H1 (cell line): ENCODE measurements around the gene ZNF143. TPM values are rescaled to one million over a fixed set of nuclear protein-coding genes. Genes with fewer than 3 reads are reported as not detected.

Source experiments
- CTCF ChIA-PET: fragments of 300-600 bp; sonication (Branson Sonifier 250); formaldehyde crosslinking; loops from one replicate; lab custom pipeline; 2021; ENCODE audit not compliant: partially characterized antibody; lab: Charles Lee
- POLR2A ChIA-PET: fragments of 300-600 bp; sonication (Branson Sonifier 250); formaldehyde crosslinking; loops from one replicate; lab custom pipeline; 2021; ENCODE audit warnings: inconsistent platforms; ENCODE audit not compliant: partially characterized antibody; lab: Charles Lee
- DNase-seq, 2 experiments: peaks; one replicate each; pipeline versions ENCODE4 v3.0.0 to v3.0.0-alpha.2; 2010 to 2022; ENCODE audit warnings: low spot score in 2 of 2, low read depth in 1 of 2, mixed read lengths in 1 of 2
- FAIRE-seq: peaks from 2 replicates; lab custom pipeline; 2011; peaks lifted over from hg19 to GRCh38; lab: Jason Lieb, UNC
- H2AFZ ChIP-seq: 2 replicates; pipeline ENCODE4 v1.8.1; 2012; ENCODE audit warnings: low read length, inconsistent platforms
- H2AK5ac ChIP-seq: 2 replicates; pipeline ENCODE4 v1.6.1; 2013; ENCODE audit warnings: low read depth, low read length
- H2BK120ac ChIP-seq: replicated peaks from 2 replicates; pipeline ENCODE3; 2013; ENCODE audit warnings: low read depth, low read length, inconsistent platforms
- H2BK12ac ChIP-seq: 2 replicates; pipeline ENCODE4 v1.6.1; 2013; ENCODE audit warnings: low read depth, low read length
- H2BK15ac ChIP-seq: 2 replicates; pipeline ENCODE4 v1.6.1; 2013; ENCODE audit warnings: low read length
- H2BK20ac ChIP-seq: 2 replicates; pipeline ENCODE4 v1.6.1; 2013; ENCODE audit warnings: low read length
- H2BK5ac ChIP-seq: 2 replicates; pipeline ENCODE4 v1.6.1; 2013; ENCODE audit warnings: low read depth, low read length
- H3K14ac ChIP-seq: 2 replicates; pipeline ENCODE4 v1.6.1; 2013; ENCODE audit warnings: inconsistent platforms; ENCODE audit not compliant: insufficient read length
- H3K18ac ChIP-seq: 2 replicates; pipeline ENCODE4 v1.6.1; 2013; ENCODE audit warnings: low read length; ENCODE audit errors: extremely low read depth
- H3K23ac ChIP-seq: 2 replicates; pipeline ENCODE4 v1.6.1; 2013; ENCODE audit warnings: inconsistent platforms; ENCODE audit not compliant: insufficient read length
- H3K23me2 ChIP-seq: 2 replicates; pipeline ENCODE4 v1.6.1; 2013; ENCODE audit warnings: low read depth, low read length
- H3K27ac ChIP-seq: 2 replicates; pipeline ENCODE4 v1.6.1; 2011; ENCODE audit warnings: low read depth, low read length, inconsistent platforms
- H3K27me3 ChIP-seq, 4 experiments: replicated peaks in 1 of 4; 1 replicate in 1 of 4; 2 replicates in 3 of 4; pipeline versions ENCODE4 v1.6.1 to v1.8.1; 2011 to 2013; ENCODE audit warnings: low read length in 3 of 4, mild to moderate bottlenecking in 3 of 4, inconsistent platforms in 2 of 4, mixed read lengths in 2 of 4, moderate library complexity in 1 of 4; ENCODE audit not compliant: control insufficient read depth in 3 of 4, insufficient read depth in 3 of 4; ENCODE audit errors: extremely low read depth in 1 of 4
- H3K36me3 ChIP-seq, 4 experiments: 2 replicates each; pipeline versions ENCODE4 v1.6.1 to v1.8.1; 2011 to 2013; ENCODE audit warnings: mild to moderate bottlenecking in 4 of 4, low read length in 3 of 4, moderate library complexity in 2 of 4, control low read depth in 1 of 4, inconsistent platforms in 1 of 4; ENCODE audit not compliant: insufficient read depth in 4 of 4, control insufficient read depth in 2 of 4
- H3K4ac ChIP-seq: replicated peaks from 2 replicates; pipeline ENCODE3; 2013; ENCODE audit warnings: low read length, low read depth, mixed read lengths, inconsistent platforms; ENCODE audit not compliant: insufficient read length
- H3K4me1 ChIP-seq, 4 experiments: replicated peaks in 1 of 4; 1 replicate in 1 of 4; 2 replicates in 3 of 4; pipeline versions ENCODE4 v1.6.1 to v1.8.1; 2011 to 2013; ENCODE audit warnings: low read length in 3 of 4, inconsistent platforms in 2 of 4, mixed read lengths in 1 of 4; ENCODE audit not compliant: insufficient read depth in 4 of 4, control insufficient read depth in 3 of 4
- H3K4me2 ChIP-seq, 2 experiments: 2 replicates each; pipeline versions ENCODE4 v1.6.1 to v1.8.1; 2011 to 2013; ENCODE audit warnings: low read depth in 2 of 2, low read length in 2 of 2, control low read depth in 1 of 2, inconsistent platforms in 1 of 2, mild to moderate bottlenecking in 1 of 2; ENCODE audit not compliant: insufficient read depth in 1 of 2
- H3K4me3 ChIP-seq, 4 experiments: fragments of 200-600, 300-600 bp in 1 of 4; sonication (generic), shearing (Covaris generic), sonication (Bioruptor Twin) in 1 of 4; 2 replicates each; pipeline versions ENCODE4 v1.5.1 to v1.8.1; 2011 to 2016; ENCODE audit warnings: low read length in 4 of 4, low read depth in 3 of 4, control low read depth in 2 of 4, inconsistent platforms in 2 of 4, mild to moderate bottlenecking in 2 of 4, mixed read lengths in 1 of 4, moderate library complexity in 1 of 4; ENCODE audit not compliant: insufficient read depth in 2 of 4; ENCODE audit errors: extremely low read depth in 1 of 4
- H3K56ac ChIP-seq: replicated peaks from 2 replicates; pipeline ENCODE3; 2013; ENCODE audit warnings: low read depth, mild to moderate bottlenecking, mixed read lengths, low read length, inconsistent platforms; ENCODE audit not compliant: insufficient read length
- H3K79me1 ChIP-seq: 2 replicates; pipeline ENCODE4 v1.6.1; 2013; ENCODE audit warnings: low read depth, low read length, control low read depth
- H3K79me2 ChIP-seq, 2 experiments: 2 replicates each; pipeline versions ENCODE4 v1.6.1 to v1.8.1; 2012 to 2013; ENCODE audit warnings: low read length in 2 of 2, mild to moderate bottlenecking in 2 of 2, inconsistent platforms in 1 of 2; ENCODE audit not compliant: insufficient read depth in 2 of 2, control insufficient read depth in 1 of 2
- H3K9ac ChIP-seq, 4 experiments: replicated peaks in 1 of 4; 1 replicate in 1 of 4; 2 replicates in 3 of 4; pipeline versions ENCODE4 v1.6.1 to v1.8.1; 2011 to 2013; ENCODE audit warnings: low read depth in 3 of 4, low read length in 3 of 4, control low read depth in 2 of 4, mild to moderate bottlenecking in 2 of 4, moderate library complexity in 2 of 4, inconsistent platforms in 1 of 4; ENCODE audit errors: extremely low read depth in 1 of 4
- H3K9me3 ChIP-seq, 2 experiments: 2 replicates each; pipeline versions ENCODE4 v1.6.1 to v1.8.1; 2012 to 2013; ENCODE audit warnings: mild to moderate bottlenecking in 2 of 2, moderate library complexity in 2 of 2, control low read depth in 1 of 2, inconsistent platforms in 1 of 2, low read depth in 1 of 2, low read length in 1 of 2, mixed read lengths in 1 of 2; ENCODE audit not compliant: insufficient read depth in 2 of 2
- H4K20me1 ChIP-seq, 2 experiments: replicated peaks in 1 of 2; 2 replicates each; pipeline versions ENCODE3 to v1.8.1; 2011 to 2013; ENCODE audit warnings: inconsistent platforms in 2 of 2, low read length in 2 of 2, mild to moderate bottlenecking in 1 of 2; ENCODE audit not compliant: insufficient read depth in 2 of 2, control insufficient read depth in 1 of 2
- H4K5ac ChIP-seq: 2 replicates; pipeline ENCODE4 v1.6.1; 2013; ENCODE audit warnings: low read length, low read depth, mixed read lengths, inconsistent platforms; ENCODE audit not compliant: insufficient read length
- H4K8ac ChIP-seq: 2 replicates; pipeline ENCODE4 v1.8.0; 2013; ENCODE audit warnings: mild to moderate bottlenecking, moderate library complexity, low read length, inconsistent platforms; ENCODE audit not compliant: insufficient read depth; ENCODE audit errors: extremely low read depth
- H4K91ac ChIP-seq: replicated peaks from 2 replicates; pipeline ENCODE3; 2013; ENCODE audit warnings: low read length, mixed read lengths, inconsistent platforms; ENCODE audit not compliant: insufficient read length
- BCL11A ChIP-seq, 2 experiments: IDR thresholded peaks; one replicate each; pipeline ENCODE4 v1.6.1; 2011; ENCODE audit warnings: low read depth in 2 of 2, low read length in 2 of 2, mild to moderate bottlenecking in 2 of 2
- CBX5 ChIP-seq: fragments of 300-800, 300-1000 bp; sonication (generic); IDR thresholded peaks from 2 replicates; pipeline ENCODE4 v1.7.1; 2016; ENCODE audit warnings: antibody characterized with exemption, low read length, low read depth
- CBX8 ChIP-seq: fragments of 300-800, 300-1000 bp; sonication (generic); IDR thresholded peaks from 2 replicates; pipeline ENCODE4 v1.7.1; 2016; ENCODE audit warnings: low read depth, low read length, borderline replicate concordance
- HDAC2 ChIP-seq, 2 experiments: fragments of 300-600 bp in 1 of 2; sonication (generic) in 1 of 2; IDR thresholded peaks; 2 replicates each; pipeline ENCODE4 v1.6.1; 2011 to 2012; ENCODE audit warnings: low read depth in 2 of 2, low read length in 2 of 2, mild to moderate bottlenecking in 2 of 2, moderate library complexity in 2 of 2, borderline replicate concordance in 1 of 2, inconsistent platforms in 1 of 2
- HDAC6 ChIP-seq: IDR thresholded peaks from one replicate; pipeline ENCODE4 v1.7.1; 2012; ENCODE audit warnings: low read depth, mild to moderate bottlenecking, inconsistent platforms, low read length, moderate library complexity
- KDM1A ChIP-seq: fragments of 200-600, 300-600 bp; sonication (generic); IDR thresholded peaks from 2 replicates; pipeline ENCODE4 v1.7.1; 2016; ENCODE audit warnings: mild to moderate bottlenecking, low read length, borderline replicate concordance
- KDM4A ChIP-seq: IDR thresholded peaks from one replicate; pipeline ENCODE4 v1.7.1; 2012; ENCODE audit warnings: low read depth, mild to moderate bottlenecking, moderate library complexity, low read length, inconsistent platforms; ENCODE audit not compliant: severe bottlenecking
- MAFK ChIP-seq: IDR thresholded peaks from 2 replicates; pipeline ENCODE4 v1.6.1; 2012; ENCODE audit warnings: low read depth, mild to moderate bottlenecking, improper control_type of control experiment, low read length
- POU5F1 ChIP-seq: IDR thresholded peaks from 2 replicates; pipeline ENCODE4 v1.6.1; 2011; ENCODE audit warnings: low read depth, mild to moderate bottlenecking, low read length, moderate library complexity
- RFX5 ChIP-seq: IDR thresholded peaks from 2 replicates; pipeline ENCODE4 v1.6.1; 2011; ENCODE audit warnings: low read depth, low read length, improper control_type of control experiment, borderline replicate concordance
- RNF2 ChIP-seq: fragments of 200-900, 300-1000 bp; sonication (generic); IDR thresholded peaks from 2 replicates; pipeline ENCODE4 v1.7.1; 2016; ENCODE audit warnings: borderline replicate concordance, low read depth, mild to moderate bottlenecking, antibody characterized with exemption, low read length; ENCODE audit not compliant: poor library complexity, severe bottlenecking; ENCODE audit errors: missing control alignments
- TAF1 ChIP-seq: IDR thresholded peaks from 2 replicates; pipeline ENCODE4 v1.6.1; 2011; ENCODE audit warnings: mild to moderate bottlenecking, low read depth, low read length
- TAF7 ChIP-seq: optimal IDR thresholded peaks from 2 replicates; pipeline ENCODE3; 2011; ENCODE audit warnings: low read depth, mild to moderate bottlenecking, inconsistent platforms, low read length, moderate library complexity, borderline replicate concordance
- TEAD4 ChIP-seq: IDR thresholded peaks from 2 replicates; pipeline ENCODE4 v1.6.1; 2012; ENCODE audit warnings: low read depth, low read length, inconsistent platforms, mixed read lengths
- WGBS, 2 experiments: shearing (Covaris generic) in 1 of 2; methylation state at CpG; one replicate each; pipeline versions ENCODE4 v1.1.6 to v1.1.7; 2013 to 2015; ENCODE audit warnings: low lambda C conversion rate in 2 of 2, mixed read lengths in 2 of 2, inconsistent platforms in 1 of 2, low coverage in 1 of 2, missing lambda C conversion rate in 1 of 2; ENCODE audit not compliant: insufficient replicate concordance in 2 of 2, insufficient coverage in 1 of 2, insufficient read length in 1 of 2; ENCODE audit errors: extremely low coverage in 1 of 2, missing lambda C conversion rate in 1 of 2; 5-methylcytosine and 5-hydroxymethylcytosine counted together
- polyA plus RNA-seq, 7 experiments: library from polyadenylated mRNA; depleted of rRNA in 3 of 7; stranded (reverse) in 5 of 7; unstranded in 2 of 7; fragments of >200 nt in 5 of 7; fragments of 200-250 nt in 2 of 7; gene quantifications; 1 replicate in 5 of 7; 2 replicates in 1 of 7; 4 replicates in 1 of 7; pipeline versions ENCODE4 v1.2.1 to v1.2.3, GENCODE V29; 2011 to 2013; ENCODE audit warnings: missing spikeins in 2 of 7, mixed read lengths in 2 of 7
- total RNA-seq: library from RNA; stranded (reverse); fragmentation: NEBNext Ultra II Directional; extraction: Animal tissue kit (Norgen Biotek cat#: 25700); gene quantifications from 2 replicates; pipeline ENCODE4 v1.2.1, GENCODE V29; 2021

The ZNF143 gene
- total and polyA plus RNA-seq, 2 of the 8 experiments (the other 6 are each of a cell fraction or from before 2014, with no cell fraction given), result 43.0 to 69.2 TPM

DNA sequence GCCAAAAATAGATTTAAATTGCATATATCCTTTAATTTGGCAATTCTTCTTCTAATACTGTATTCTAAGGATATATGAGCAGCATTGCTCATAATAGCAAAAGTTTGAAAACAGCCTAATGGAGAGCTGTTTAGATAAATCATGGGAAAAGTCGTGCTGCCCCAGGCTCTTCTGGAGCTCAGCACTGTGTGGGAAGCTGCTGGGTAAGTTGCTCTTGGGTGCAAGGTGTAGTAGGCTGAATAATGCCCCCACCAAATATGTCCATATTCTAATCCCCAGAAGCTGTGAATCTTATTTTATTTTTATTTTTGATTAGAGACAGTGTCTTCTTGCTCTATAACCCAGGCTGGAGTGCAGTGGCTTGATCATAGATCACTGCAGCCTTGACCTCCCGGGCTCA is 77.7 kb downstream of the ZNF143 start:
- Histone ChIP-seq H3K56ac (no peak overlapping the region), H2BK120ac (no peak overlapping the region), H3K4ac (no peak overlapping the region), H4K5ac (no peak overlapping the region), H3K79me2 (no peaks in the 10 kb centered on the region), H3K27me3 (no peaks in the 10 kb centered on the region), H4K20me1 (no peaks in the 10 kb centered on the region), H2AFZ (no peak overlapping the region), H3K36me3 (no peaks in the 10 kb centered on the region), H2BK20ac (no peak overlapping the region), H3K9ac (no peak overlapping the region), H3K4me3 (no peak overlapping the region), H3K18ac (no peak overlapping the region), H2AK5ac (no peak overlapping the region), H3K23me2 (no peaks in the 10 kb centered on the region), H2BK15ac (no peak overlapping the region), H3K79me1 (no peaks in the 10 kb centered on the region), H4K91ac (no peak overlapping the region), H3K23ac (no peak overlapping the region), H3K4me1 (peaks cover 0 to 5% (median 2%) of the 10 kb centered on the region in 4 experiments; a peak in 5 of 7 replicates), H3K14ac (no peak overlapping the region), H3K27ac (no peak overlapping the region), H2BK12ac (no peak overlapping the region), H3K9me3 (no peaks in the 10 kb centered on the region), H2BK5ac (no peak overlapping the region), H3K4me2 (no peak overlapping the region), H4K8ac (no peak overlapping the region)
- DNase-seq, result no peak
- WGBS, 2 experiments, result 83% methylated on average over 2 of the region's 2 CpGs; no CpG with 5 or more reads in 1 of the 2 experiments
- no peak for FAIRE-seq
- ChIA-PET CTCF (interaction anchor here (0.8 to 1.9 kb wide), 7 partner anchors 10 to 499 kb away, joined by 3 to 9 read pairs (median 3); no protein-coding TSS in a partner anchor), POLR2A (interaction anchor here (1.2 to 1.9 kb wide), 2 partner anchors 28 to 35 kb away, joined by 3 to 4 read pairs; partner anchors contain the start of gene WEE1)
- TF ChIP-seq TAF7, result no peak
- TF ChIP-seq RNF2, result no peak
- TF ChIP-seq HDAC6, result no peak
- no peak for TF ChIP-seq CBX5
- no peak for TF ChIP-seq HDAC2 (IDR thresholded peaks at IDR 0.05; ENCODE audit: borderline replicate concordance in 1 of 2, low read depth in 2 of 2, low read length in 2 of 2)
- TF ChIP-seq POU5F1, result no peak
- TF ChIP-seq CBX8, result no peak
- no peak for TF ChIP-seq BCL11A (IDR thresholded peaks at IDR 0.05; ENCODE audit: low read depth in 2 of 2, low read length in 2 of 2)
- TF ChIP-seq TEAD4, result no peak
- no peak for TF ChIP-seq KDM1A
- no peak for TF ChIP-seq MAFK
- no peak for TF ChIP-seq KDM4A
- TF ChIP-seq TAF1, result no peak
- TF ChIP-seq RFX5, result no peak
